T47D (cell line): ENCODE measurements around the gene TM9SF1.

Source experiments
- DNase-seq, 2 experiments: peaks; one replicate each; pipeline versions ENCODE4 v3.0.0 to v3.0.0-alpha.2; 2011 to 2012; ENCODE audit warnings: low read depth in 1 of 2, low spot score in 1 of 2
- JUND ChIP-seq: IDR thresholded peaks from 2 replicates; pipeline ENCODE4 v1.6.1; 2012; ENCODE audit warnings: low read depth
- in situ Hi-C: cut with HindIII; loops from 2 replicates; pipeline ENCODE4 v1.10.0; 2016; ENCODE audit warnings: low sequenced_read_pairs, low pct_unique_long_range_greater_than_20kb

Gene TM9SF1

GRCh38 chr14:24177041-24177825 lies 18.0 kb downstream of the TM9SF1 start:
- TF ChIP-seq JUND = no peak
- in situ Hi-C loops = no loop called here
- DNase-seq = no peak

GRCh38 chr14:24176599-24176998 lies 18.6 kb downstream of the TM9SF1 start:
- TF ChIP-seq JUND = no peak
- in situ Hi-C loops = no loop called here
- no peak for DNase-seq

GRCh38 chr14:24172871-24173281 lies 22.4 kb downstream of the TM9SF1 start:
- in situ Hi-C loops = no loop called here
- no peak for TF ChIP-seq JUND
- DNase-seq = no peak

- in situ Hi-C loops = no loop called here
- DNase-seq = no peak
Measured at GRCh38 chr14:24172261-24172860, 22.9 kb downstream of the TM9SF1 start.

GRCh38 chr14:24171422-24172260 lies 23.6 kb downstream of the TM9SF1 start, which contains the start of gene REC8:
TSS of gene REC8 (plus strand) at chr14:24172080. CDS start at chr14:24172553, 473 bp downstream.
- no peak for TF ChIP-seq JUND
- DNase-seq = no peak
- in situ Hi-C loops = no loop called here

More at GRCh38 chr14:24172261-24172860, 22.9 kb downstream of the TM9SF1 start:
- no peak for TF ChIP-seq JUND

GRCh38 chr14:24167469-24168114 lies 27.6 kb downstream of the TM9SF1 start:
- DNase-seq = no peak
- no peak for TF ChIP-seq JUND

GRCh38 chr14:24165785-24166184 lies 29.5 kb downstream of the TM9SF1 start:
- in situ Hi-C loops = no loop called here
- no peak for DNase-seq
- no peak for TF ChIP-seq JUND

More at GRCh38 chr14:24167469-24168114, 27.6 kb downstream of the TM9SF1 start:
- in situ Hi-C loops = no loop called here

GRCh38 chr14:24164518-24164991 lies 30.7 kb downstream of the TM9SF1 start:
- in situ Hi-C loops = no loop called here
- DNase-seq = no peak
- no peak for TF ChIP-seq JUND

GRCh38 chr14:24162093-24162492 lies 33.1 kb downstream of the TM9SF1 start:
- in situ Hi-C loops = no loop called here
- DNase-seq = no peak
- no peak for TF ChIP-seq JUND

- peak; percentile 84 to 90 for DNase-seq
- no peak for TF ChIP-seq JUND
- in situ Hi-C loops = no loop called here
Measured at GRCh38 chr14:24160850-24161804, 34.1 kb downstream of the TM9SF1 start, which contains the start of gene IRF9. TSS of gene IRF9 (plus strand) at chr14:24161265. CDS start at chr14:24162145, 880 bp downstream.

GRCh38 chr14:24160499-24160849 lies 34.8 kb downstream of the TM9SF1 start:
- in situ Hi-C loops = no loop called here
- TF ChIP-seq JUND = no peak
- no peak for DNase-seq
